NCI-H2171 (cell line): Measurements from ENCODE around the gene KAZN.

Experiments
- DNase-seq: peaks from one replicate; lab custom pipeline; 2025; lab: John Stamatoyannopoulos, UW

Gene KAZN

DNA sequence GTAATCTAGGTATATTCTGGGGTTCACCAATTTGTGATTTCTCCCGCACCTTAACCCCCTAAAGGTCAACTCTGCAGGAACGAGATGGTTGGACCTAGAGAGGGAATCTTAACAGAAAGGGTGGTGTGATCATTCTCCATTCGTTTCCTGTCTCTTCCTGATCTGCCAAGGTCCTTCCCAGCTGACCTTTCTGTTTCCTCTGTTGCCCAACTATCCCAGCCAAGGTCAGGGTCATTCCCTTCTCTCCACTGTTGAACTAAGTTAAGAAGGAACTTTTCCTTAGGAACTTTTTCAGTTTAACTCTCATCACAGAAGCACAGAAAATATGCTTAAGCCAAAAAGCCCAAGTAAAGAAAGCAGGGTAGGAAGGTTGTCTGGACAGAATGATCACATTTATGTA lies 49.3 kb downstream of the KAZN start:
- no peak for DNase-seq

DNA sequence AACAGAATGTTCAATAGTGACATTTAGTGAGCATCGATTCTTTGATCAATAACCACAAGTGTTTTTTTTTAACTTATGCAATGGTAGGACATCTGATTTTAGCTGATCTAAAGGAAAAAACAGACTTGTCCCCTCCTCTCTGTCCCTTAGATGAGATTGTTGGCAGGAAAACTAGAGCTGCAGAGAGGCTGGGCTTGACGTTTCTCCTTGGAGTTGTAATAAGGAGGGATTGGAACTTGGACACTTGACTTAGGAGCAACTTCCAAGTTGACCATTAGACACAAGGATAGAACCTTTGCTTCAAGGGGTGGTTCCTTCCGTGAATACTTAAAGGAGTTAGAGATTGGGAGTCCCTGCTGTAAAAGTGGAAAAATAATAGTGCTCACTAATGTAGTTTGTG lies 49.9 kb downstream of the KAZN start:
- no peak for DNase-seq

DNA sequence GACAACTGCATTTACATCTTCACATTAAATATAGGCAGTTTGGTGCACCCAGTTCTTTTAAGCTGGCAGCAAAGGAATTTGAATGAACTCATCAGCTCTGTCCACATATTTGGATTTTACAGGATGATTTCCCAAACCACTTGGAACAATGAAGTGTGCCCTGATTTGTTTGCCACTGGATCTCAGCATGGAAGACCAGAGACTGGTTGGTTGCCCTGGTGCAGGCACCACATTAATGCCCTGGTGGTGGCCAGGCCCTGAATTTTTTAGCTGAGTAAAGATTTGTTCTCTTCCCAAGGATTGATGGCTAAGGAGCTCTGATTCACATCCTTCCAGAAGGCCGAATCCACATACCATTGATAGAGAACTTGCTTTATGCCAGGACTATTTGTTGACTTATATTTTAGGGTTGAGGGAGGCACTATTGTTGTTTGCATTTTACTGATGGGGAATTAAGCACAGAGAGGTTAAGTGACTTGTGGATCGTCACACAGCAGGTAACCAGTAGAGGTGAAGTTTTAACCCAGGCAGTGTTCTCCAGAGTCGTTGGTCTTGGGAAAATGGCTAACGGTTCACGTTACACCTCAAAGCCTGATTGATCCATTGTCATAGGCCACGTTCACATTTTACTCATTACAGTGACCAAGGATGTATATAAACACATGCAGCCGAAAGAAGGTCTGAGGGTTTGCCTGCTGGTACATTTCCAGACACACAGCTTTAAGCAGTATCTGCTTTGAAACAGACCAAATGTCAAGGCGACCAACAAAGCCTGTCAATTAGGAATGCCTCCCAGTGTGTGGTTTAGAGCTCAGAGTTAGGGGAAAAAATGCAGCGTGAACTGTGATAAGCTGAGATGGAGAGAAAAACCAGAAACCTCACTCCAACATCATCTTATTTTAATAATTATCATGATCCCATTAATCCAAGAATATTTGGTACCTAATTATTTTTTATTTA lies 50.7 kb downstream of the KAZN start:
- DNase-seq: no peak

DNA sequence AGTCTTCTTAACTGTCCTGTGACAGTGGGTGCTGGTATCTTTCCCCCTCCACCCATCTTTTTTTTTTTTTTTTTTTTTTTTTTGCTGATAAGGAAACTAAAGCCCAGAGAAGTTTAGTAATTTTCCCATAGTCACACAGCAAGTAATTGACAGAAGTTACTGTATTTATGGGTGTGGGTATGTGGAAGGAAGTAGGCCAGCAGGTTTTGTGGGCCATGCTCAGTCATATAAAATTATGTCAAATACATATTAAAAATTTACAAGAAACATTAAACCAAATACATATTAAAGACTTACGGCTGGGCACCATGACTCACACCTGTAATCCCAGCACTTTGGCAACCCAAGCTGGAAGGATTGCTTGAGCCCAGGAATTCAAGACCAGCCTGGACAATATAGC lies 51.5 kb downstream of the KAZN start:
- no peak for DNase-seq

DNA sequence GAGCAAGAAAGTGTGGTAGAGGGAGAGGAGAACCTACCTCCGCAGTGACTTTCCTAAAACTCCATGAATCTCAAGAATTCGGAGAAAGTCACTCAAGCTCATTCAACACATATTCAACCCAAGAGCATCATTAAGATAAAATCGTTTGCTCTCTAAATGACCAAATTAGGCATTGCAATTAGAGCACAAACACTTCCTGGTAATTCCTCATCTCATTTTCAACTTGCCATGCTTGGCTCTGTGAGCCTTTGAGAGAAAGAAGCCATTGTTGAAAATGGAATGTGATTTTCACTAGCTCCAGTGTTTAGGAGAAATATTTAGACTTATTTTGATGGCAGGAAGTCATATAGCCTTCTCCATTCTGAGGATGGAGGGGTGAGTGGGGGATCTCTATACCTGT lies 52.5 kb downstream of the KAZN start:
- no peak for DNase-seq

DNA sequence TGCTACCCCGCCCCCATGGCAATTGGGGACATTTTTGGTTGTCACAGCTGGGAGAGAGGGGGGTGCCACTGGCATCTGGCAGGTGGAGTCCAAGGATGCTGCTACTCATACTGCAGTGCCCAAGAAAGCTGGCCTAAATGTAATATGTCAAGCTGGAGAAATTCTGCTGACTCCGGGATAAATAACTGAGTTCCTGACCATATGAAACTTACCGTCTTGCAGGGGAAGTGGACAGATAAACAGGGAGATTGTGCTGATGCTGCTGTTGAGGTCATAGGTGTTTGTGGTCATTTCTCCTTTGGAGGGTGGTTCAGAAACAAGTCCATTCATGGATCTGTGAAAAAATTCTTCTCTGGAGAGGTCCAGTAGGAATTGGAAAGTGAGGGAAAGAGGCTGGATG lies 54.4 kb downstream of the KAZN start:
- DNase-seq: no peak

DNA sequence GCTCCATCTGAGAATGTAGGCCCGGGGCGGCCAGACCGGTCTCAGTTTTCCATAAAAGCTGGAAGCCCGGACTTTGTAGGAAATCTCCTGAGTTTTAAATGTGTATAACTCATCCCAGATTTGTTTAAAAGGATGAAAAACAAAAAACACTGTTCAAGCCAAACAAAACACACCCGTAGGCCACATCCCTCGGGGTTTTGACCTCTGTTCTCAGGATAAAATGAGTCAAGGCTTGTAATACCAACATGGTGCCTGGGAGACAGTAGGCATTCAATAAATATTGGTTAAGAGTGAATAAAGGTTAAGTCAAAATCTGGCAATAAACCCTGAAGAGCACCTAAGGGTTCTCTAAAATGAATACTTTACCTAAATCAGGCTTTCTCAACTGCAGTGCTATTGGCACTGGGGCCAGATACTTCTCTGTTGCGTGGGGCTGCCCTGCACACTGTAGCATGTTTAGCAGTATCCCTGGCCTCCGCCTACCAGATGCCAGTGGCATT lies 55.0 kb downstream of the KAZN start:
- no peak for DNase-seq

DNA sequence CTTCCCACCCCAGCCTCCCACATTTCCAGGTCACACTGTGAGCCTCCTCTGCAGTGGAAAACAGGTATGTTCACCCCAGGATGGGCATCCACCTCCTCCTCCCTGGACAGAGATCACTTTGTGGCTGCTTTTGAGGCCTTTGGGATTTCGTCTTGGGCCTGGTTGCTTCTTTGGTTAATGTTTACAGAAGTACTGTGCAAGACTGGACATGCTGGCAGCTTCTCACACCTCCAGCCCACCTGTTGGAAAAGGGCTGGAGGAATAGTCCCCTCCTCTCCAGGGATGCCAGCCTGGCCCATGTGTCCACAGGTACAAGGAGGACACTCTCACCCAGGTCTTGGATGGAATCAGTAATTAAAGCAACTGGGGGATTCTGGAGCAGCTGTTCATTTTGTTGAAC lies 56.1 kb downstream of the KAZN start:
- DNase-seq: no peak

DNA sequence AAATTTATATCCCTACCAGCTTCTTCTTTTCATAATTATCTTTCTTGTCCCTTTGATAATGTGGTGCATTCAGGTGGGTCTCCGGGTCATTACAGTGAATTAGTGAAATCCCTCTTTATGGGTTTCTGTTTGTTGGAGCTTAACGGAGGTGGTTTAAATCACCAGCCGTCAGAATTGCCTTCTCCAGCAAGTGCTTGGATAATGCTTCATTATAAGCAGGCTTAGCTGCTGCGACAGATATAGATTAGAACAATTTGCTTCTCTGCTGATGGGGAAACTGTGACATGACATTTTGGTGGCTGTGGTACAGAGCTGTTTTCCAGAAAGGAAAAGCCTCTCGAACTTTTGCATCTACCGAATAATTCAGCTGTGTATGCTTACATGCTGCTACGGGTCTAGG lies 56.9 kb downstream of the KAZN start:
- DNase-seq: no peak

DNA sequence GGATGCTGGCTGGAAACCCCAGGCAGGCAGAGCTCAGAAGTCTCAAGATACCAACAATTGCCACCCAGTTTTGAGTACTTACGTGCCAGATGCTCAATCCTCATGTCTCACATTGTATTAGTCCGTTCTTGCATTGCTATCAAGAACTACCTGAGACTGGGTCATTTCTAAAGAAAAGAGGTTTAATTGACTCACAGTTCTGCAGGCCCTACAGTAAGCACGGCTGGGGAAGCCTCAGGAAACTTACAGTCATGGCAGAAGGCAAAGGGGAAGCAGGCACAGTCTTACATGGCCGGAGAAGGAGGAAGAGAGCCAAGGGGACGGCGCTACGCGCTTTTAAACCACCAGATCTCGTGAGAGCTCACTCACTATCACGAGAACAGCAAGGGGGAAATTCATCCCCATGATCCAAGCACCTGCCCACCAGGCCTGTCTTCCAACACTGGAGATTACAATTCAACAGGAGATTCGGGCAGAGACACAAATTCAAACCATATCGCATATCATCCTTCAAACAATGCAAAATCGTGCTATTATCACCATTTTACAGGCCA lies 58.0 kb downstream of the KAZN start:
- no peak for DNase-seq

DNA sequence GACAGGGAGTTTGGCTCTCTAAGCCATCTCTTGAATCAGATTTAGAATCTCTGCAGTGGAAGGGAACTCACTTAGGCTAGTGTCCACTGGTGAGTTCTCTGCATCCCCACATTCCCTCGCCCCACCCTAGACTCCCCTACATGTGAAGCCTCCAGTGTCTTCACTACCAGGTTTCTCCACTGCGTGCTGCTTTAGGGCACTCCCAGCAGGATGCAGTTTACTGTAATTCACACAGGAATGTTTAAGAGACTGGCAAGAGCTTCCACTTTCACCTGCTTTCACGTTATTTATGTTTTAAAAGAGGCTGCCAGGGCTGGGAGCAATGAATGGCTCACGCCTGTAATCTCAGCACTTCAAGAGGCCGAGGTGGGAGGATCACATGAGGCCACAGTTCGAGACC lies 60.2 kb downstream of the KAZN start:
- no peak for DNase-seq

DNA sequence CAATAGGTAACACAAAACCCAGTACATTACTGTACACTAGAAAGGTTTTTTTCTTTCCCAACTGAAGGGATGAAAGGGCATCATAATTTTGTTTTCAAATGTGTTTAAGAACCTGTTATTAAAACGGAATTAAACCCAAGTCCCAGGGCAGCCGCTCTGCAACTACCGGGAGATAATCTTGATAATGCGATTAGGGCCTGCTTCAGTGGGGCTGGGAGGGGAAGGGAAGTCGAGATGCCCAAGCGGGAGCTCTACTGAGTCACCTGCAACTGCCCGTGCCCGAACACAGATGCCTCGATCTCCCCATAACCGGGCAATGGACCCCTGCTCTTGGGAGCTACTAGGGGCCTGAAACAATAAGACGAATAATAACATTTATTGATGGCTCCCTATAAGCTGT lies 61.4 kb downstream of the KAZN start:
- DNase-seq: no peak

DNA sequence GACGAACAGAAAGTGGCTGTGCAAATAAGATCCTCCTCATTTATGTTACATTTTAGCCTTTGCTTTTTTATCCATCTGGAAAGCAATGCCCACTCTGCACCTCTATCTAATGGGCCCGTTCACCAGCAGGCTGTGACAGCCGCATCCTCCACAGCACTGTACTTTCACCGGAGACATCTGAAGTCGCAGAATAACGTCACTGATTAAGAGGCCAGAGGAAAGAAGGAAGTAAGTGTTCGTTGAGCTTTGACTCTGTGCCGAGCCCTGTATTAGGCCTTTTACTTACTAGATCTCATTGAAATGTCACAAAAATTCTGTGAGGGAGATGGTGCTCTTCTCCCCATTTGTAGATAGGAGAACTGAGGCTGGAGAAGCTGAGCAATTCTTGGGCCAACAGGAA lies 62.3 kb downstream of the KAZN start:
- DNase-seq: no peak

DNA sequence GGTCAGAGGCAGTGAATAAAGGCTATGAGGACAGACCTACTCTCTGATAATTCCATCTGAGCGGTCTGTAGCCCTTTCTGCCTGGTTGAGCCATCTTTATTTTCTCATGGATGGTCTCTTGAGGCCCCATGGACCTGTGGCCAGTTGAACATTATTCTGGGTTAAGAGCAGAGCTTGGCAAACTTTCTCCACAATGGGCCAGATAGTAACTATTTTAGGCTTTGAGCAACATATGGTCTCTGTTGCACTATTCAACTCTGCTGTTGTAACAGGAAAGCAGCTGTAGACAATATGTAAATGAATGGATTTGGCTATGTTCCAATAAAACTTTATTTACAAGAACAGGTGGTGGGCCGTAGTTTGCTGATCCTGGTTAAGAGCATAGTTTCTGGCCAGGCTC lies 62.7 kb downstream of the KAZN start:
- DNase-seq: peak; percentile 64

DNA sequence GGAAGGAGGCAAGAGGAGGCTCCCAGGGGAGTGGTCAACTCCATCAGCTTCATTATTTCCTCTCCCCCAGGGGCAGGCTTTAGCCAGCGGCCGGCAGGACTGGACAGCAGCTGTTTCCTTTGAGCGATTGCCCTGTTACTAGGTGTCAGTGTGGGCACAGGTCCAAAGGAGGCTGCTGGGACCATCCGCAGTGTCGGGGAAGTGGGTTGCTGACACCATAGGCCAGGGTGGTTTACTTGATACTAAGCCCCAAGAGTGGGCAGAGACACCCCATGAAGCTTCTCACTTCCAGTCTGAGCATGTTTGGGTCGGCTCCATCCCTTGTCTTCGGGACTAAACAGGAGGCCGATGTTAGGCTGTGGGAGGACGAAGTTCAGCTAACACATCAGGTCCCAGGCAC lies 63.6 kb downstream of the KAZN start:
- DNase-seq: no peak

DNA sequence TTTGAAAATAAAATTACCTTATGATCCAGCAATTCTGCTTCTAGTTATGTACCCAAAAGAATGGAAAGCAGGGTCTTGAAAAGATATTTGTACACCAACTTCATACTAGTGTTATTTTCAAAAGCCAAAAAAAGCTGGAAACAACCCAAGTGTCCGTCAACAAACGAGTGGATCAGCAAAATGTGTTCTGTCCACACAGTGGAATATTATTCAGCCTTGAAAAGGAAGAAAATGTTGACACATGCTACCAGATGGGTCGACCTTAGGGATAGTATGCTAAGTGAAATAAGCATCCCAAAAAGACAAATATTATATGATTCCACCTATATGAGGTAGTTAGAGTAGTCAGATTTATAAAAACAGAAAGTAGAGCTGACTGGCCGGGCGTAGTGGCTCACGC lies 65.3 kb downstream of the KAZN start:
- no peak for DNase-seq

DNA sequence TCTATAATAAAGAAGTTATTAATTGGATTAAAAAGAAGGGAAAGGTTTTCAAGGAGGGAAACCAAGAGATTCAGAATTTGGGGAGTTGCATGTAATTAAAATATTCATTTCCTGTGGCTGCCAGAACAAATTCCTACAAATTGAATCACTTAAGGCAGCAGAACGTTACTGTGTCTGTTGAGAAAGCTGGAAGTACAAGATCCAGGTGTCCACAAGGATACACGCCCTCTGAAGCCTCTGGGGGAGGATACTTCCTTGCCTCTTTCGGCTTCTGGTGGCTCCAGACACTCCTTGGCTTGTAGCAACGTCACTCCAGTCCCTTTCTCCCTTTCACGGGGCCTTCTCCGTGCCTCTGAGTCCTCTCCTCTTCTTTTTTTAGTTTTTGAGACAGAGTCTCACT lies 67.9 kb downstream of the KAZN start:
- no peak for DNase-seq

DNA sequence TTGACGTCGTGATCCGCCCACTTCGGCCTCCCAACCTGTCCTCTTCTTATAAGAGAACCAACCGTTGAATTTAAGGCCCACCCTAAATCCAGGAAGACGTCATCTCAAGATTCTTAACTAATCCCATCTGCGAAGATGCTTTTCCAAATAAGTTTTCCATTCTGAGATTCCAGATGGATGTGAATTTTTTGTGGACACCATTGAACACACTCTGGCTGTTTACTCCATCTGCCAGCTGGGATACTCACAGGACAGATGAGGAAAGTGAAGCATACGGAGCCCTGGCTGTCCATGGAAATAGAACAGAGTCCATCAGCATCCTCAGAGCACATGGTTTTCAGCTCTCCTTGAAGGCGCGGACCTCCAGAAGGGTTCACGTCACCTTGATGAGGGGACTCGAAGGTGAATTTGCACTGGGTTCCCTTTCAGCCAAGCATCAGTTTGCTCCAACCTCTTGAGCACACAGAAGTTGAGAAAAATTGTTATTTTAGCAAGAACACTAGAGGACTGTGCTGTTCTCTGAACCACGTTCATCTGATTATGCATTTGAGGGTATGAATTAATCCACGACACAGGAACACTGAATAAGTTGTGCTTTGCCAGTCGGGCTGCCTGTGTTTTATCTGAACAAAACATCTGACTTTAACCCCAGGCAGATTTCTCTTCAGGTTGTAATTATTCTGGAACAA lies 68.6 kb downstream of the KAZN start:
- peak; percentile 3 for DNase-seq

DNA sequence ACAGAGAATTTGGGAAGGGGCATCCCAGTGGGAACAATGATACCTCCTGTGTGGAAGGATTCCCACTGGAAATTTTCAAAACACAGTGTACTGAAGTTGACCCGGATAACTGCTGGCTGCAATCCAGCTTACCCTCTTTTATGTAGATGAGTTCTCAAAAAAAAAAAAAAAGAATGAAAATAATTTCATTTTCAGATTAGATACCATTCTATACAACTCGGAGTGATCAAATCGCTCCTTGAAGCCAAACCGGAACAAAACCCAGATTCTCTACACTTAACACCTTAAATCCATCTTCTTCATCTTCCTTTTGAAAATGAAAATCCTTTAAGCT lies 69.1 kb downstream of the KAZN start:
- DNase-seq: no peak

DNA sequence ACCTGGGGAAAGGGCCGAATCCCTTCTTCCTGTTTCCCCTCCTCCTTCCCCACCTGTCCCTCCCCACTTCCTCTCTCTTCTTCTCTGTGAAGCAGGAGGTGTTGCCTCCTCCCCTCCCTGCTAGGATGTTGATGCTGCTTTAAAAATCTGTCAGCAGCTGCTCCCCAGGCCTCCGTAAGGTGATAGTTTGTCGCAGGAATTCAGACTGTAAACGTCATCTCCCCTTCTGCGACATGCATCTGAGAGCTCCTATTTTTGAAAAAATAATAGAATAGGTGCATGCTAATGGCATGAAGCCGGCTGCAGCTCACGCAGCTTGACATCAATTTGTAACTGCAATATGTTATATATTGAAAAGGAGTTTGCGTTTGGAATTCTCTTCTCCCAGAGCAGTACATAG lies 70.1 kb downstream of the KAZN start:
- peak; percentile 73 for DNase-seq

DNA sequence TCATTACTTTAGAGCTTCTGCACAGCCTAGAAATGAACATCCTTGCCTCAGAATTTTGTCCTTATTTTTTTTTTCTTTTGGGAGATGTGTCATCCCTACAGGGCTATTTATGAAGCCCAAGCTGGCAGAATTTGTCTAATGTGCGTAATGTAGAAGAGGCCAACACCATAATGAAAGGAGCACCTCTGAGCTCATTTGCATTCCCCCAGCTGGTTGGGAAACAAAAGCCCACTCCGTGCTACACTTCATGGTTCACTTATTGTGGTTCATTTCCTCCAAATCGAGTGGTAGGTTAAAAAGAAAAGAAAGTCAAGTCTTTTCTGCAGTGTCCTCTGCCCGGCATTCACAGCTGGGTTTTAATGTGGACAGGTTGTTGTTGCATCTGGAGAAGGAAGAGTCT lies 73.5 kb downstream of the KAZN start:
- DNase-seq: no peak

DNA sequence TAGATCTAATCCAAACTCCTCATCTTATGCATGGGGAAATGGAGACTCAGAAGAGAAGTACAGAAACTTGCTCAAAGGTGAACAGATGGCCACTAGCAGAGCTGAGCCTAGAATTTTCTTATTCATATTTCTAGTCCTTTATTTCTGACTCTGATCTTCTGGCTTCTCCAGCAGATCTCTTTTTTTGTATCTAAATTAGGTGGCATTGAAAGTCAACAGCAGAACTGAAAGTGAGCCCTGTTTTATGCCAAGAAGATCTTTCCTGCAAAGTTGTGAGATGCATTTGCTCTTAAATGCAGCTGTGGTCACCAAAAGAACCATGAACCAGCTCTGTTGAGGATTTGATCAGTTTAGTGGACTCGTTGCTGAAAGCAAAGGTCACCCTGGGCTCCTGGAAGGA lies 75.5 kb downstream of the KAZN start:
- no peak for DNase-seq

DNA sequence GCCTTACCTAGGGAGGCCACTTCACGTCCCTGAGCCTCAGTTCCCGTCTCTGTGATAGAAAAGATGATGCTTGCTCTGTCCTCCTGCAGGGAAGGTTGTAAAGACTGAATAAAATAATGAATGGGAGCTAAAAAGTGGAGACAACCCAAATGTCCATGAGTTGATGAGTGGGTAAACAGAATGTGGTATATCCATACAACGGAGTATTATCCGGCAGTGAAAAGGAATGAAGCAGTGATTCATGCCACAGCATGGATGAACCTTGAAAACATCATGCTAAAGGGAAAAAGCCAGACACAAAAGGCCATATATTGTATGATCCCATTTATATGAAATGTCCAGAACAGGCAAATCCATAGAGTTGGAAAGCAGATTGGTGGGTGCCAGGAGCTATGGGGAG lies 77.9 kb downstream of the KAZN start:
- DNase-seq: no peak
